IPS-11a (cell line): ENCODE data around the gene S100Z.
"Not testable (repeated sequence)": the region's sequence is repeated elsewhere in the genome, so short reads cannot be mapped to it uniquely, and the experiment has no call there.

Experiments used
- H3K4me3 ChIP-seq: one replicate; pipeline ENCODE4 v1.5.1; 2013; ENCODE audit warnings: low read depth, low read length, control low read depth

The S100Z gene

DNA sequence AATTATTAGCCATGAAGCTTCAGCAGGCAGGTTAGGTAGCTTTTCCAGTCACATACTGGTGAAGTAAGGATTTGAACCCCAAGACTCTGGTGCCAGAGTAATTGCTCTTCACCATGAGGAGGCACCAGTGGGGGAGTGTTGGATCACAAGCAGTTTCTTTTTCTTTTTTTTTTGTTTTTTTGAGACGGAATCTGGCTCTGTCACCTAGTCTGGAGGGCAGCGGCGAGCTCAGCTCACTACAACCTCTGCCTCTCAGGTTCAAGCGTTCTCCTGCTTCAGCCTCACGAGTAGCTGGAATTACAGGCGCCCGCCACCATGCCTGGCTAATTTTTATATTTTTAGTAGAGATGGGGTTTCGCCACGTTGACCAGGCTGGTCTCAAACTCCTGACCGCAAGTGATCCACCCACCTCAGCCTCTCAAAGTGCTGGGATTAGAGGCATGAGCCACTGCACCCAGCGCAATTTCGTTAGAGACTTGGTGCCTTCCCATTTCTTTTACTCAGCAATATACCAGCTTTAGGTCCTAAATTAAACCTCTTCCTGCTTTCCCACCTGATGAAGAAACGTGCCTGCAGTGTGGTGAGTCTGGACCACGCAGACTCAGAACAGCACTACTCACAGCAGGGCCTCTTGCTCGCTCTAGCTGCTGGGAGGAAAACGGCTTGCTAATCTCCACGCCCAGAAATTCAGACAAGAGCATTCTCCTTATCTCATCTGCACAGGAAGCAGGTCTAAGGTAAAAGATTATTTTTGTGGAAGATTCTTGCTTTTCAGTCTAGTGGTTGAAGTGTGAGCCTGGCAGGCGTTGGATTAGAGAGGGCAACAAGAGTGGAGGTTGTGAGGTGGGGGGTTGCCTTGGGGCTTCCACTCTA lies at the start of gene S100Z:
Gene S100Z, plus strand, starts transcription at position 596 of the 873 bp plus-strand sequence. CDS start 25,346 bp downstream, outside the sequence.
- H3K4me3 ChIP-seq, result no peak within 1 kb of the TSS

GRCh38 chr5:76800579-76800978 lies 49.2 kb upstream of the S100Z start:
- H3K4me3 ChIP-seq, result no peak overlapping the region

GRCh38 chr5:76801159-76801802 lies 48.5 kb upstream of the S100Z start:
- H3K4me3 ChIP-seq, result no peak overlapping the region

DNA sequence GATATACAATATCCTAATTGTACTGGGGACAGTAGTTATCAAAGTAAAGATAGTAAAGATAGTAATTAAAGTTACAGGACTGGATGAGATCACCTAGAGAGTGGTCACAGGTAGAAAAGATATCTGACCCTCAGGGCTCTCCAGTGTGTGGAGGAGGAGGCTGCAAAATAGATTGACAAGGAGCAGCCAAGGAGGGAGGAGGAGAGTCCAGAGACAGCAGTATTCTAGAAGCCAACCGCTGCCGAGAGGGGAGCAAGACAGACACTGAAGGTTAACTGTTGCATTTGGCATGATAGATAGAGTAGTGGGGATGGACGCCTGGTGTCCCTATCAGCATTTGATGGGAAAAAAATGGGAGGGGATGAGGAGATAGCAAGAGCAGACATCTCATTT lies 48.0 kb upstream of the S100Z start:
- H3K4me3 ChIP-seq, result no peak overlapping the region

DNA sequence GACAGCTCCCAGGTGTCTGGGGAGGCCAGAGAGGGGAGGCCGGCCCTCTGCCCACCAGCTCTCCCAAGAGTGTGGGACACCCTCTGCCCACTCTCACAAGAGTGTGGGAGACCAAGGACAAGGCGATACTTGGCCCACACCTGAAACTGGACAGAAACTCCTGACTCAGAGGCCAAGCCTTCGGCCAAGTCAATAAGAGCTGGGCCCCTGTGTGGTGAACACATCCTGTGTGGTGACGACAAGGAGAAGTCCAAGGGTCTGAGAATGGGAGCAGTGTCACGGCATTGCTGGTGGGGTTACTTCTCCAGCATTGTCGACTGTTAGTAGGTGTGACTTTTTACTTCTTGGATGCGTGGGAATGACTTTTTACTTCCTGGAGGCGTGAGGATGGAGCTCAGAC lies 45.5 kb upstream of the S100Z start:
- H3K4me3 ChIP-seq, result no peak overlapping the region

DNA sequence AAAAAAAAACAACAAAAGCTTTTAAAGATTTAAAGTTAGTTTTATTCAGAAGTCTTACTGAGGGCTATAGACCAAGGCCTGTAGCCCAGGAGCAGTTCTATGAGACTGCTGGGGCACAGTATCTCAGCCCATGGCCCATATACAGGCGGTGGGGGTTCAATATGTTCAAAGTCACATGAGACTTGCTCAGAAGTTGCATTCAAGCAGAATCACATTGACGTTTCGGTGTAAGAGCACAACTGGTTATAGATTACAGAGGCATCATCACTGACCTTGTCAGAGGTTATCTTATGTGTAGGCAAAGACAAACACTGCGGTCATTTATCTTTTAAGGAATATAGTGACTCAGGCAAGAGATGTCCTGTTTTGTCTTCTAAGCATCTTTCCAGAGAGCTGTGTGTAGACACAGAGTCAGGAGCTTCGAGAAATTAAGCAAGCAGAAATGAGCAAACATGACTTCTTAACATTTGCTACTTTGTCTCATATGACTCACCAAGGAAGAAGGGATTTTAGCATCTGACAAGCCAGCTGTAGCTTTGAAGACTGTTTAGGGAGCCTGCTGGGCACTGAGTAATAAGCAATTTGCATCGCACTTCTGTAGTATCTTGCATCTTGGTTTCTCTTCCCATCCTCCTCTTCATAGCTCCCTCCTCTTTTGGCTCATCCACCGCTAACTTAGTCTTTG lies 43.9 kb upstream of the S100Z start:
- H3K4me3 ChIP-seq, result no peak overlapping the region

DNA sequence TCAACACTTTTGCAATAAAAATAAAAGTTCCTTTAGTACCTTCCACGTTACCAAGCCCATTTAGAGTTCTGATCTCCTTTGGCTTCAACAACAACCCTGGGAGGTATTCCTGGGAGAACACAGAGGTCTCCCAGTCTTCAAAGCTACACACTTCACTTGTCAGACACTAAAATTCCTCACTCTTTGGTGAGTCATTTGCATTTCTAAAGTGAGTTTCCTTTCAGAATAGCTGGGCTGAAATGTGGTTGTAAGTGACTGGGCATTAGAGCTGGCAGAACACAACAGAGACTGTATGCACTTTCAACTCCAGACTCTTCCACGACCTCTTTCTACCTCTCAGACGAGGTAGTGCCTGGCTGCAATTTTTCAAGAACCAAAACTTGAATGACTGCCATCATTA lies 42.5 kb upstream of the S100Z start:
- no peak overlapping the region for H3K4me3 ChIP-seq

- no peak overlapping the region for H3K4me3 ChIP-seq
Observed at GRCh38 chr5:76808141-76808691, 41.6 kb upstream of the S100Z start.

- no peak overlapping the region for H3K4me3 ChIP-seq
Observed at GRCh38 chr5:76809141-76809540, 40.7 kb upstream of the S100Z start.

- no peak overlapping the region for H3K4me3 ChIP-seq
Observed at GRCh38 chr5:76810236-76810635, 39.6 kb upstream of the S100Z start.

- no peak overlapping the region for H3K4me3 ChIP-seq
Observed at GRCh38 chr5:76811214-76811613, 38.6 kb upstream of the S100Z start.

DNA sequence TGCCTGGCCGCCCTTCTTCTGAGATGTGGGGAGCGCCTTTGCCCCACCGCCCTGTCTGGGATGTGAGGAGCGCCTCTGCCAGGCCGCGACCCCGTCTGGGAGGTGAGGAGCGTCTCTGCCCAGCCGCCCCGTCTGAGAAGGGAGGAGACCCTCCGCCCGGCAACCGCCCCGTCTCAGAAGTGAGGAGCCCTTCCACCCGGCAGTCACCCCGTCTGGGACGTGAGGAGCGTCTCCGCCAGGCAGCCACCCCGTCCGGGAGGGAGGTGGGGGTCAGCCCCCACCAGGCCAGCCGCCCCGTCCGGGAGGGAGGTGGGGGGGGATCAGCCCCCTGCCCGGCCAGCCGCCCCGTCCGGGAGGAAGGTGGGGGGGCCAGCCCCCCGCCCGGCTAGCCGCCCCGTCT lies 37.6 kb upstream of the S100Z start:
- H3K4me3 ChIP-seq, result not testable (repeated sequence)

DNA sequence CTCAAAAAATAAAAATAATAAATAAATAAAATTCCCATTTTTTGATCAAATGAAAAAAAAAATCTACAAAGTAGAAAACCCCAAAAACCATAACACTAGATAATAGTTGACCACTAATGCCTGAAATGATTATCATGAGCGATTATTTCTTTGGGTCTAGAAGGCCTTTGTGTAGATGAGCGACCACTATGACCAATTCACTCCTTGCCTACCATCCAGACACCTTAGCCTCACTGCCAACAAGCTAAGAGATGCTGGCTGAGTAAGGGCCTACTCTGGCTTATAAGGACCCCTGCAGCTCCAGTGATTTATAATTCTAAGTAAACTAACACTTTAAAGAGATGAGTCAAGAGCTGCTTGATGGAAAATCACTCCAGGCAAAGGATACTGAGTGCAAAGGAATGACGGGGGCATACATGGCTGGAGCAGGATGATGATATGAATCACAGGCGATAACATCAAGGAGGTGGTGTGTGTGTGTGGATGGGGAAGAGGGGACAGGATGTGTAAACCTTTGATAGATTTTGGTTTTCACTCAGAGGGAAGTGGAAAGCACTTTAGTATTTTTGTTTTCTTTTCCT lies 35.7 kb upstream of the S100Z start:
- H3K4me3 ChIP-seq, result no peak overlapping the region

- no peak overlapping the region for H3K4me3 ChIP-seq
Observed at GRCh38 chr5:76816110-76816831, 33.5 kb upstream of the S100Z start.

DNA sequence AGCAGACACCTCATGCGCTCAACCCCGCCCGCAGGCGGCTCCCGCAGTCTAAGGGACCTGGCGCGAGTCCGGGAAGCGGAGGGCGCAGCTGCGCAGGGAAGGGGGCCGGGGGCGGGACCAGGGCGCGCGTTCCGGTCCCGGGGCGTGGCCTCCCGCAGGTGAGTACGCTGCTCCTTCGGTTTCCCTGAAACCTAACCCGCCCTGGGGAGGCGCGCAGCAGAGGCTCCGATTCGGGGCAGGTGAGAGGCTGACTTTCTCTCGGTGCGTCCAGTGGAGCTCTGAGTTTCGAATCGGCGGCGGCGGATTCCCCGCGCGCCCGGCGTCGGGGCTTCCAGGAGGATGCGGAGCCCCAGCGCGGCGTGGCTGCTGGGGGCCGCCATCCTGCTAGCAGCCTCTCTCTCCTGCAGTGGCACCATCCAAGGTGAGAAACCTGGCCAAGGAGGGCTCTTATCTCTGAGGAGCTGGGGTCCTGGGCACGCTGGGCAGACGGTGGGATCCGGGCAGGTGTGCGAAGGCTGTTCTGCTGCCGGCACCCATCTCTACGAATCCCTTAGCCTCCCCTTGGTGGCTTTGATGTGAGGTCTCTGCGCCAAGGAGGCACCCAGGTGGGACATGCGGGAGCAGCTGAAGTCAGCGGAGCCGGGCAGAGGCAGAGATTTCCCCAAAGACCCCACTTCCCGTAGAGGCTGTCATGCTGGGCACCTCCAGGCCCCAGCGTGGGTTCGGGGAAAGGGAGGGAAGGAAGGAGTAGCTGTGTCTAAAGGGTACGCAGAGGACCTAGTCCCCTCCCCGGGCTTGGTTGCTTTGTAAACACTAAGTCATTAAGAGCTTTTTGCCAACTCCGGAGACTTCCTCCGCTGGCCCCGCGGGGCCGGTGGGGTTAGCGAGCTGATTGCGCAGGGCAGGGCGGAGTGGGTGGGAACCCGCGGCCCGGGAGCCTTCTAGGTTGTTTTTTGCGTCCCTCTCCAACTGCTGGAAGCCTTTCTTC lies 30.7 kb upstream of the S100Z start, which contains the start of gene F2RL1:
Gene F2RL1, plus strand, starts transcription at position 187 of the 988 bp plus-strand sequence. Its CDS starts 153 bp downstream, at position 340.
- H3K4me3 ChIP-seq, result peak within 1 kb of the TSS; percentile 93

DNA sequence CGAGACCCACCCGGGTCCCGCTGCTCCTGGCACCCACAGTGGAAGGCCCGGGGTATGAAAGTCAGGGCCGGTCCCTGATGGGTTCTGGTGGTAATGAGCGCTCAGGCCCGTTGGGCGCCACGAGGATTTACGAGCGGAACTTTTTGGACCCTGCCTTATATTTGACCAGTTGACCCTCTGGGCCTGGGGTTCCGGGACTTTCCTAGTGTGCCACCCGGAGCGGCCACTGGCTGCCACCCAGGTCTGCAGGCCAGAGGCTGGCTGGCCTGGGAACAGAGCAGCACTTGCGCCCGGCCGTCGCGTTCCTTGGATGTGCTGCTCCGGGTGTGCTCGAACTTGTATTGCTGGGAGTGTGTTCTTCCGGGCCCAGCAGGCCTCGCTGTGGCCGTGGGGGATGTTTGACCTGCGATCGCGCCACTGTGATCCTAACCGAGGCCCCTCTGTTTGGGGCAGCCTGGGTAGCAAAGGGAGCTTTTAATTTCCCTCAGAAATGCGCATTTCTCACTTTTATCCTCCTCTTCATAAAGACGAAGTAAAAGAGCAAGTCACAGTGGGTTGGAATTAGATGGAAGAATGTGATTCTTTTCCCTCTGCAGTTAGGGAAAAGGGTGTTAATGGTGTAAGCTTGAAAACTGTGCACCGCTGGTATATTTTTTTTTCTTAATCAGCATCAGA lies 29.8 kb upstream of the S100Z start:
- peak overlapping the region; percentile 93 for H3K4me3 ChIP-seq

GRCh38 chr5:76820526-76820890 lies 29.3 kb upstream of the S100Z start:
- H3K4me3 ChIP-seq, result peak overlapping the region; percentile 93

DNA sequence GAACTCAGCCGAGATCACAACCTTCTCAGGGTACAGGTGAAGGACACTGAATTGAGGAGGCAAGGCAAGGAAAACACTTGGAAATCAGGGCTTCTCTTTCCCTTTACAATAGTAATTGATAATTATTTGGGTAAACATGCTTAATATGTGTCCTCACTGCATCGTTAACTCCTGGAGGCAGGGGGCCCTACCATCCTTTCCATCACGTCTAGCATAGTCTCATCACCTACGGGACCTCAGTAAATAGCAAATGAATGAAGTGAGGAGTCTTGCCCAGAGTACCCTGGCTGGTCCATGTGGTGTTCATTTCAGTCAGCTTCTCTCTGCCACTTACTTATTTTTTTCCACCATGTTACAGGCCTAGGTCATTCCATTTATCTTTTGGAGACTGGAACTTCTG lies 28.7 kb upstream of the S100Z start:
- no peak overlapping the region for H3K4me3 ChIP-seq
